HG03175 (cell line): ENCODE data around the gene CDC42SE1.

Experiments
- ATAC-seq: cut with Tn5 transposase; IDR thresholded peaks from one replicate; pipeline ENCODE4 v1.9.1; 2021; ENCODE audit warnings: mild to moderate bottlenecking, moderate library complexity; ENCODE audit not compliant: unreplicated experiment

CDC42SE1 gene

DNA sequence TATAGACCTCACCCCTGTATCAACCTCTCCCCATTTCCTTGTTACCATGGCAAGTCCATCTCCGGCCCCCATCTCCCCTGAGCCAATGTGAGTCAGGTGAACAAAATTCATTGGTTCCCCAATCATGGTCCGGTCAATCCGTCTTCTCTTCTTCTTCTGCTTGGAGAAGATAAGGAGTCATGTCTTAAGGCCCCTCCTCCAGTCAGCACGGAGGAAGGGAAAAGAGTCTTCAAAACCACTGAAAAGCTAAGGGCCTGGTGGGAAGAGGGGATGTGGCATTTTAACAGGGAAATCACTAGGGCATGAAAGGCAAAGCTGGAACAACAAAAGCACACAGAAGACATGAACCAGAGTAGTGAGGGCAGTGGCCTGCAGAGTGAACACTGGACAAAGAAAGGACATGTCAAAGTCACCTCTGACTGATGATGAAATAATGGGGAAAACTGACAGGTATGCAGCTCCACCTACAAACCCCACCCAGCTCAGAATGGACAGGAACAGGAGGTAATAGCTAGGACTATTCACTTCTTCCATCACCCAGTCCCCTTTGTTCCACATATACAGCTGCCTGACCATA, 4.4 kb downstream of the CDC42SE1 start:
- ATAC-seq = no peak

- no peak for ATAC-seq
Observed at GRCh38 chr1:151051356-151052009, 7.9 kb downstream of the CDC42SE1 start.

GRCh38 chr1:151050051-151050688, 9.3 kb downstream of the CDC42SE1 start:
- ATAC-seq = no peak

- ATAC-seq = no peak
Observed at GRCh38 chr1:151049458-151049857, 10.0 kb downstream of the CDC42SE1 start.

DNA sequence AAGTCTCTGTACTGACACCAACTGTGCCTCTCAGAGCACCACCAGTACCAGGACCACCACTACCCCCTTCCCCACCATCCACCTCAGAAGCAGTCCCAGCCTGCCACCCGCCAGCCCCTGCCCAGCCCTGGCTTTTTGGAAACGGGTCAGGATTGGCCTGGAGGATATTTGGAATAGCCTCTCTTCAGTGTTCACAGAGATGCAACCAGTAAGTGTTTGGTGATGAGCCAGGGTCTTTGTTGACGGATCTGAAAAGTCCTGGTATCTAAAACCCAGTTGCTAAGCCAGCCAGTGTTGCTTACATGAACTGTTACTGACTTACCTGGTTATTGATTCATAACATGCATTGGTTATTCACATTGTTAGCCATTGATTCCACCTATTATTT, 10.8 kb downstream of the CDC42SE1 start:
- no peak for ATAC-seq

DNA sequence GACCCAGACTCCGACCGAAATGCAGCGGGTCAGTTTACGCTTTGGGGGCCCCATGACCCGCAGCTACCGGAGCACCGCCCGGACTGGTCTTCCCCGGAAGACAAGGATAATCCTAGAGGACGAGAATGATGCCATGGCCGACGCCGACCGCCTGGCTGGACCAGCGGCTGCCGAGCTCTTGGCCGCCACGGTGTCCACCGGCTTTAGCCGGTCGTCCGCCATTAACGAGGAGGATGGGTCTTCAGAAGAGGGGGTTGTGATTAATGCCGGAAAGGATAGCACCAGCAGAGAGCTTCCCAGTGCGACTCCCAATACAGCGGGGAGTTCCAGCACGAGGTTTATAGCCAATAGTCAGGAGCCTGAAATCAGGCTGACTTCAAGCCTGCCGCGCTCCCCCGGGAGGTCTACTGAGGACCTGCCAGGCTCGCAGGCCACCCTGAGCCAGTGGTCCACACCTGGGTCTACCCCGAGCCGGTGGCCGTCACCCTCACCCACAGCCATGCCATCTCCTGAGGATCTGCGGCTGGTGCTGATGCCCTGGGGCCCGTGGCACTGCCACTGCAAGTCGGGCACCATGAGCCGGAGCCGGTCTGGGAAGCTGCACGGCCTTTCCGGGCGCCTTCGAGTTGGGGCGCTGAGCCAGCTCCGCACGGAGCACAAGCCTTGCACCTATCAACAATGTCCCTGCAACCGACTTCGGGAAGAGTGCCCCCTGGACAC, 11.3 kb downstream of the CDC42SE1 start:
- ATAC-seq = peak; percentile 66

- peak; percentile 40 for ATAC-seq
Observed at GRCh38 chr1:151047591-151047924, 11.9 kb downstream of the CDC42SE1 start, which contains the start of gene C1orf56. Gene C1orf56 (plus strand): TSS chr1:151047751. CDS start chr1:151047848, 97 bp downstream.

DNA sequence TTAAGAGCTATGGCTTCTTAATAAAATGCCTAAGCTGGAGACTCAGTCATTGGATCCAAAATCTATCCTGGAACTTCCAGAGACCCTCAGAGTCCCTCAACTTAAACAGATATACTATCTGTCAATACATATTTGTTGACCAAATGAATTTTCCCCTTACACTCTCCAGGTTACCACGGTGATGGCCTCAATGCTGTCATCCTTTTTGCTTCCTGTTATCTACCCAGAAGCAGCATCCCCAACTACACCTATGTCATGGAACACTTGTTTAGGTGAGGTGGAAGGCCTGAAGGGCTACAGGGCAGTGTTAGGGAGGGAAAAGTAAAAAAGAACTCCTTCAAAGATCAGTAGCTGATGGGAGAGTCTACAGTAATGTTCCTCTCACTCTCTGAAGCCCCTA, 16.3 kb downstream of the CDC42SE1 start:
- ATAC-seq = no peak

DNA sequence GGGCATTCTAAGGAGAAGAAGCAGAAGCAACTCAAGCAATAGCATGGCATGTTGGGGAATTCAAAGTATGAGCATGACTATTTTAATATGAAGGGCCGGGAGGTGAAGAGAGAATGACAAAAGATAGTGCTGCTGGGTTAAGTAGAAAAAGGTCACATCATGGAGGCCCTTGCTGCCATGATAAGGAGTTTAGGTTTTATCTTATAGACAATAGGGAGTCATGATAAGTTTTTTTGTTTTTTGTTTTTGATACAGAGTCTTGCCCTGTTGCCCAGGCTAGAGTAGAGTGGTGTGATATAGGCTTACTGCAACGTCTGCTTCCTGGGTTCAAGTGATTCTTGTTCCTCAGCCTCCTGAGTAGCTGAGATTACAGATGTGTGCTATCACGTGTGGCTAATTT, 19.9 kb downstream of the CDC42SE1 start:
- no peak for ATAC-seq

- ATAC-seq = no peak
Observed at GRCh38 chr1:151037032-151037431, 22.4 kb downstream of the CDC42SE1 start.

- no peak for ATAC-seq
Observed at GRCh38 chr1:151036356-151036755, 23.1 kb downstream of the CDC42SE1 start, which contains the start of gene BNIPL. Gene BNIPL (plus strand): TSS chr1:151036586. CDS start chr1:151036726, 140 bp downstream.

GRCh38 chr1:151035167-151035566, 24.3 kb downstream of the CDC42SE1 start:
- ATAC-seq = no peak

- ATAC-seq = no peak
Observed at GRCh38 chr1:151032164-151032563, 27.3 kb downstream of the CDC42SE1 start.

- ATAC-seq = no peak
Observed at GRCh38 chr1:151026460-151026859, 33.0 kb downstream of the CDC42SE1 start.

DNA sequence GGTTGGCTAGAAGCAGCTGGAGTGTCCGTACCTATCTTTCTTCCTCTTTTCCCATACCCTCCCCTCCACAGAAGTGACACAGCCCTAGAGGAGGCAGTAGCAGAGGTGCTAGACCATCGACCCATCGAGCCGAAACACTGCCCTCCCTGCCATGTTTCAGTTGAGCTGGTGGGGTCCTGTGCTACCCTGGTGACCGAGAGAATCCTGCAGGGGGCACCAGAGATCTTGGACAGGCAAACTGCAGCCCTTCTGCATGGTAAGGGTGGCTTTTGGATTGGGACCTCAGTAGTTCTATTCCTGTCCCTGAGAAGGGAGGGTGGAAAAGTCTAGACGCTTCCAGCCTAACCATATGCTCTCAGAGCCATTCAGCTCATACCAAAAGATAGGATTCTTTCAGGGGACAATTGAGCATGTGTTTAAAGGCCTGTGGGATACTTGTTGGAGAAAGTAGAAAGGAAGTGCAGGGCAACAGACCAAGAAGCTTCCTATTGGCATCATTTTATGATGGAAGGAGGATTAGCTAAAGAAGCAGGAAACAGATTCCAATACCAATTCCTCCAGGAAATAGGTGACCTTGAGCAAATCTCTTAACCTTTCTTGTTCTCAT, 34.8 kb downstream of the CDC42SE1 start:
- ATAC-seq = no peak

DNA sequence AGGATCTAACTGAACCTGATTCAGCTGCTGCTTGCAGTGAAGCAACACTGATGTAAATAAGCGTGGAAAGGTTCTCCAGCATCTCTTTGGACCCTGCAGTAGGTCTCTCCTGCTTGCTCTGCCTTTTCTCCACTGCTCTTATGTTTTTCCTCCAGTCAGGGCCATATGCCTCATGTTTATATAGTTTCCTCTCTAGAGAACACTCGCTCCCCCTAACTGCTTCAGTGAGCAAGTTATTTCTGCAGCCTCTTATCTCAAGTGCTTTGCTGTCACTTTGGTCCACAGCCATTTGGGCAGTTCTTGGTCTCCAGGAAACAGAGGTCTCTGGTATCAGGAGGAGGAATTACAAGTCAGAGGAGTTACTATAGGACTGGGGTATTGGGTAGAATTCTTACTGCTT, 45.9 kb downstream of the CDC42SE1 start:
- no peak for ATAC-seq

DNA sequence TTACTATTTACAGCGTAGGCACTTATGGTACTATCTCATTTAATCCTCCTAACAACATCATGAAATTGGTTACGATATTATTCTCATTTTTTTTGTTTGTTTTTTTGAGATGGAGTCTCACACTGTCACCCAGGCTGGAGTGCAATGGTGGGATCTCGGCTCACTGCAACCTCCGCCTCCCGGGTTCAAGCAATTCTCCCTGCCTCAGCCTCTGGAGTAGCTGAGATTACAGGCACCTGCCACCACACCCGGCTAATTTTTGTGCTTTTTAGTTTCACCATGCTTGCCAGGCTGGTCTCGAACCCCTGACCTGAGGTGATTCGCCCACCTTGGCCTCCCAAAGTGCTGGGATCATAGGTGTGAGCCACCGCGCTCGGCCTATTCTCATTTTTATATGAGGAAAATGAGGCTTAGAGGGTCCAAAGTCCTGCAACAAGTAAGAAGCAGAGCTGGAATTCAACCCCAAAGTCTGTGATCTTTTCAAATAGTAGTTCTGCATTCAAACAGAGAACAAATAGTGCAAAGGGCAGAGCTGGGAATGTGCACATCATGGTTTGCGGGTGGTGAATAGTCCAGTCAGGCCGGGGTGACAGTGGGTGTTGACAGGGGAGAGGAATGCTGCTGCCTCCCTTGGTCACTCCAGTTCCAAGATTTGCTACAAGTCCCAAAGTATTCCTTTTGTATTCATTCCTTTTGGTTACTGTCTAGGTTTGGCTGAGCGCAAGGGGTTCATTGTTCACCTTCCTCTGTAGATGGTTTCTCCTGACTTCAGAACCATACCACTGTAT, 46.5 kb downstream of the CDC42SE1 start:
- no peak for ATAC-seq

GRCh38 chr1:151011154-151011850, 48.1 kb downstream of the CDC42SE1 start:
- no peak for ATAC-seq

- no peak for ATAC-seq
Observed at GRCh38 chr1:151010346-151010726, 49.1 kb downstream of the CDC42SE1 start.
